ENCODE data around the gene DLG2. TPM values are rescaled to one million over a fixed set of nuclear protein-coding genes. Genes with fewer than 3 reads are reported as not detected.

The DLG2 gene
- total and polyA plus RNA-seq, 2 donors (not counting 3 experiments of a cell fraction or from before 2014, with no cell fraction given) = 0.15 to 1.1 TPM

- H3K9me1 ChIP-seq (replicated peaks; ENCODE audit: control insufficient read depth, extremely low read depth, insufficient read depth, low read length) = no peaks in the 10 kb centered on the region
- no peak overlapping the region for H2AFZ ChIP-seq (ENCODE audit: low read depth, low read length)
- no peak overlapping the region for H3K4me2 ChIP-seq (ENCODE audit: insufficient read depth, low read length)
- TF ChIP-seq MYC (IDR thresholded peaks at IDR 0.05; ENCODE audit: low read depth, low read length) (no peak), CTCF (IDR thresholded peaks at IDR 0.05; ENCODE audit: extremely low read depth in 1 of 2, insufficient read depth in 1 of 2, low read depth in 1 of 2, low read length in 2 of 2) (no peak), POLR2AphosphoS5 (IDR thresholded peaks at IDR 0.05; ENCODE audit: insufficient read depth, low read depth, low read length) (no peak), FOS (IDR thresholded peaks at IDR 0.05; ENCODE audit: borderline replicate concordance, insufficient read depth, low read length) (no peak), EZH2 (IDR thresholded peaks at IDR 0.05; ENCODE audit: borderline replicate concordance, low read depth, low read length, severe bottlenecking) (no peak), JUN (IDR thresholded peaks at IDR 0.05; ENCODE audit: borderline replicate concordance, insufficient read depth, insufficient read length, low read depth) (no peak), POLR2A (IDR thresholded peaks at IDR 0.05; ENCODE audit: low read depth, low read length) (no peak)
- TF ChIP-seq, protein P1, sequence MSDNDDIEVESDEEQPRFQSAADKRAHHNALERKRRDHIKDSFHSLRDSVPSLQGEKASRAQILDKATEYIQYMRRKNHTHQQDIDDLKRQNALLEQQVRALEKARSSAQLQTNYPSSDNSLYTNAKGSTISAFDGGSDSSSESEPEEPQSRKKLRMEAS (IDR thresholded peaks at IDR 0.05; ENCODE audit: insufficient read depth, insufficient read length) = no peak
- H3K4me3 ChIP-seq (replicated peaks in 1 of 3; ENCODE audit: insufficient read depth in 1 of 3, low read depth in 1 of 3, low read length in 3 of 3) = no peak overlapping the region
- intact Hi-C loops (cut with micrococcal nuclease) = no loop called here
- H3K4me1 ChIP-seq (ENCODE audit: control insufficient read depth, extremely low read depth, insufficient read depth, low read length) = no peaks in the 10 kb centered on the region
- dilution Hi-C loops (cut with MboI; ENCODE audit: extremely low pct_ligation_motif_present, low sequenced_read_pairs) = no loop called here
- H3K9ac ChIP-seq (replicated peaks; ENCODE audit: extremely low read depth, insufficient read depth, low read length) = no peak overlapping the region
- ChIA-PET CTCF (no interaction called here), POLR2A (no interaction called here)
- no peaks in the 10 kb centered on the region for H3K36me3 ChIP-seq (ENCODE audit: control insufficient read depth in 2 of 2, extremely low read depth in 1 of 2, insufficient read depth in 2 of 2, low read length in 2 of 2)
- H3K27me3 ChIP-seq (ENCODE audit: control insufficient read depth in 2 of 2, insufficient read depth in 2 of 2, low read length in 2 of 2) = peaks cover 4% of the 10 kb centered on the region in 2 experiments
- no peaks in the 10 kb centered on the region for H3K9me3 ChIP-seq (replicated peaks; ENCODE audit: control insufficient read depth, insufficient read depth, low read length)
- no peak overlapping the region for H3K27ac ChIP-seq (ENCODE audit: insufficient read depth, low read depth, low read length)
- no peak for FAIRE-seq
- no peak for DNase-seq (ENCODE audit: low read depth, low spot score)
- BruUV-seq (replicated peaks) = no TSS peak
- no peaks in the 10 kb centered on the region for H3K79me2 ChIP-seq (ENCODE audit: control insufficient read depth, insufficient read depth, low read length)
- no peaks in the 10 kb centered on the region for H4K20me1 ChIP-seq (replicated peaks; ENCODE audit: control insufficient read depth, extremely low read depth, insufficient read depth, low read length)
Measured at GRCh38 chr11:85620256-85620655, 6.9 kb downstream of the DLG2 start.
